Measurements from ENCODE around the gene F2RL1.
"Not testable (repeated sequence)": the region's sequence is repeated elsewhere in the genome, so short reads cannot be mapped to it uniquely, and the experiment has no call there.

The F2RL1 gene

GRCh38 chr5:76841361-76841760 lies 22.5 kb downstream of the F2RL1 start:
- H3K27me3 ChIP-seq (ENCODE audit: insufficient read depth, low read length): no peaks in the 10 kb centered on the region
- no peaks in the 10 kb centered on the region for H3K4me1 ChIP-seq (ENCODE audit: insufficient read depth, low read length)
- no peak overlapping the region for H2AFZ ChIP-seq (ENCODE audit: low read depth, low read length)
- H3K4me3 ChIP-seq (ENCODE audit: low read length): no peak overlapping the region
- no peaks in the 10 kb centered on the region for H3K9me3 ChIP-seq (ENCODE audit: low read length)
- no peaks in the 10 kb centered on the region for H3K36me3 ChIP-seq (ENCODE audit: insufficient read depth, low read length)

DNA sequence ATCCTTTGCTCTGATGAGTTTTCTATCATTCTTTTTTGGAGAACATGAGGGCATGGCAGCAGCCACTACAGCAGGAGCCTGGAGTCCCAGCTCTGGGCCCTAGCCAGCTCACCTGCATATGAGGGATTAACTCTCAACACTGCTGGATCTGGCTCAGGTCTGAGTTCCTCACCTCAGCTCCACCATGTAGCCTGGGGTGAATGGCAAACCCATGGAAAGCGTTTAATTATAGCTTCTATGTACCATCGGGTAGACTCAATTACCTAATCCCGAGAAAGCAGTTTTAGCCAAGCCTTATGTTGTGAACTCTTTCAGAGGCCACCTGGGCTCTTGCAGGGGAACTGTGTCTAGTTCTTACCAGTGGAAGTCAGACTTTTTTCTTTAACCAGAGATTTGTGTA lies 27.1 kb downstream of the F2RL1 start:
- H3K27me3 ChIP-seq (ENCODE audit: insufficient read depth, low read length): no peaks in the 10 kb centered on the region
- H3K36me3 ChIP-seq (ENCODE audit: insufficient read depth, low read length): no peaks in the 10 kb centered on the region
- no peaks in the 10 kb centered on the region for H3K9me3 ChIP-seq (ENCODE audit: low read length)
- H2AFZ ChIP-seq (ENCODE audit: low read depth, low read length): no peak overlapping the region
- no peaks in the 10 kb centered on the region for H3K4me1 ChIP-seq (ENCODE audit: insufficient read depth, low read length)
- no peak overlapping the region for H3K4me3 ChIP-seq (ENCODE audit: low read length)

GRCh38 chr5:76849419-76850291 lies 30.8 kb downstream of the F2RL1 start, which contains the start of gene S100Z:
Gene S100Z, plus strand, starts transcription at chr5:76850014. Its CDS starts 25,346 bp downstream, at chr5:76875360.
- H3K4me1 ChIP-seq (ENCODE audit: insufficient read depth, low read length): no peaks in the 10 kb centered on the region
- peaks cover 4% of the 10 kb centered on the region for H3K27me3 ChIP-seq (ENCODE audit: insufficient read depth, low read length)
- no peak within 1 kb of the TSS for H3K4me3 ChIP-seq (ENCODE audit: low read length)
- H2AFZ ChIP-seq (ENCODE audit: low read depth, low read length): no peak within 1 kb of the TSS
- H3K9me3 ChIP-seq (ENCODE audit: low read length): no peaks in the 10 kb centered on the region
- H3K36me3 ChIP-seq (ENCODE audit: insufficient read depth, low read length): no peaks in the 10 kb centered on the region

GRCh38 chr5:76850543-76851145 lies 31.8 kb downstream of the F2RL1 start:
- Histone ChIP-seq H3K9me3 (ENCODE audit: low read length) (no peaks in the 10 kb centered on the region), H3K4me1 (ENCODE audit: insufficient read depth, low read length) (no peaks in the 10 kb centered on the region), H3K27me3 (ENCODE audit: insufficient read depth, low read length) (peaks cover 4% of the 10 kb centered on the region), H3K4me3 (ENCODE audit: low read length) (no peak overlapping the region), H2AFZ (ENCODE audit: low read depth, low read length) (no peak overlapping the region), H3K36me3 (ENCODE audit: insufficient read depth, low read length) (no peaks in the 10 kb centered on the region)

GRCh38 chr5:76851728-76852369 lies 33.0 kb downstream of the F2RL1 start:
- Histone ChIP-seq H3K36me3 (ENCODE audit: insufficient read depth, low read length) (no peaks in the 10 kb centered on the region), H3K4me3 (ENCODE audit: low read length) (no peak overlapping the region), H3K4me1 (ENCODE audit: insufficient read depth, low read length) (no peaks in the 10 kb centered on the region), H3K9me3 (ENCODE audit: low read length) (no peaks in the 10 kb centered on the region), H3K27me3 (ENCODE audit: insufficient read depth, low read length) (peaks cover 7% of the 10 kb centered on the region), H2AFZ (ENCODE audit: low read depth, low read length) (no peak overlapping the region)

- H3K4me3 ChIP-seq (ENCODE audit: low read length): no peak overlapping the region
- H3K36me3 ChIP-seq (ENCODE audit: insufficient read depth, low read length): no peaks in the 10 kb centered on the region
- H3K27me3 ChIP-seq (ENCODE audit: insufficient read depth, low read length): peaks cover 7% of the 10 kb centered on the region
- H3K4me1 ChIP-seq (ENCODE audit: insufficient read depth, low read length): no peaks in the 10 kb centered on the region
- H3K9me3 ChIP-seq (ENCODE audit: low read length): no peaks in the 10 kb centered on the region
- no peak overlapping the region for H2AFZ ChIP-seq (ENCODE audit: low read depth, low read length)
Observed at GRCh38 chr5:76852772-76853171, 33.9 kb downstream of the F2RL1 start.

DNA sequence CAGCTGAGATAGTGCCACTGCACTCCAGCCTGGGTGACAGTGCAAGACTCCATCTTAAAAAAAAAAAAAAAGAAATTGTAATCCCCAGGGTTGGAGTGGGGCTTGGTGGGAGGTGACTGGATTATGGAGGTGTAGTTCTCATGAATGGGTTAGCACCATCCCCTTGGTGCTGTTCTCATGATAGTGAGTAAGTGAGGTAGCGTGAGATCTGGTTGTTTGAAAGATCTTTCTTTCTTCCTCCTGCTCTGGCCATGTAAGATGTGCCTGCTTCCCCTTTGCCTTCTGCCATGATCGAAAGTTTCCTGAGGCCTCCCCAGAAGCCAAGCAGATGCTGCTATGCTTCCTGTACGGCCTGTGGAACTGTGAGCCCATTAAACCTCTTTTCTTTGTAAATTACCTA lies 34.9 kb downstream of the F2RL1 start:
- not testable (repeated sequence) for H3K4me1 ChIP-seq (ENCODE audit: insufficient read depth, low read length); H3K36me3 ChIP-seq (ENCODE audit: insufficient read depth, low read length); H3K27me3 ChIP-seq (ENCODE audit: insufficient read depth, low read length); H3K4me3 ChIP-seq (ENCODE audit: low read length); H2AFZ ChIP-seq (ENCODE audit: low read depth, low read length); H3K9me3 ChIP-seq (ENCODE audit: low read length)

- peaks cover 7% of the 10 kb centered on the region for H3K27me3 ChIP-seq (ENCODE audit: insufficient read depth, low read length)
- H2AFZ ChIP-seq (ENCODE audit: low read depth, low read length): no peak overlapping the region
- no peaks in the 10 kb centered on the region for H3K4me1 ChIP-seq (ENCODE audit: insufficient read depth, low read length)
- H3K4me3 ChIP-seq (ENCODE audit: low read length): no peak overlapping the region
- no peaks in the 10 kb centered on the region for H3K9me3 ChIP-seq (ENCODE audit: low read length)
- no peaks in the 10 kb centered on the region for H3K36me3 ChIP-seq (ENCODE audit: insufficient read depth, low read length)
Observed at GRCh38 chr5:76854644-76855043, 35.8 kb downstream of the F2RL1 start.

- H3K27me3 ChIP-seq (ENCODE audit: insufficient read depth, low read length); H3K4me1 ChIP-seq (ENCODE audit: insufficient read depth, low read length); H3K9me3 ChIP-seq (ENCODE audit: low read length); H2AFZ ChIP-seq (ENCODE audit: low read depth, low read length); H3K4me3 ChIP-seq (ENCODE audit: low read length); H3K36me3 ChIP-seq (ENCODE audit: insufficient read depth, low read length): not testable (repeated sequence)
Observed at GRCh38 chr5:76855501-76855900, 36.7 kb downstream of the F2RL1 start.

DNA sequence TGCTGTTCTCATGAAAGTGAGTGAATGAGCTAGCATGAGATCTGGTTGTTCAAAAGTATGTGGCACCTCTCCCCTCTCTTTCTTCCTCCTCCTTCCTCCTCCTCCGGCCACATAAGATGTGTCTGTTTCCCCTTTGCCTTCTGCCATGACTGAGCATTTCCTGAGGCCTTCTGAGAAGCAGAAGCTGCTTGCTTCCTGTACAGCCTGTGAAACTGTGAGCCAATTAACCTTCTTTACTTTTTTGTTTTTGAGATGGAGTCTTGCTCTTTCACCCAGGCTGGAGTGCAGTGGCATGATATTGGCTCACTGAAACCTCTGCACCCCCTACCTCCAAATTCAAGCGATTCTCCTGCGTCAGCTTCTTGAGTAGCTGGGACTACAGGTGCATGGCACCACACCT lies 37.1 kb downstream of the F2RL1 start:
- H3K27me3 ChIP-seq (ENCODE audit: insufficient read depth, low read length): peaks cover 7% of the 10 kb centered on the region
- no peak overlapping the region for H3K4me3 ChIP-seq (ENCODE audit: low read length)
- H3K4me1 ChIP-seq (ENCODE audit: insufficient read depth, low read length): no peaks in the 10 kb centered on the region
- no peak overlapping the region for H2AFZ ChIP-seq (ENCODE audit: low read depth, low read length)
- H3K36me3 ChIP-seq (ENCODE audit: insufficient read depth, low read length): no peaks in the 10 kb centered on the region
- H3K9me3 ChIP-seq (ENCODE audit: low read length): no peaks in the 10 kb centered on the region

- H3K4me1 ChIP-seq (ENCODE audit: insufficient read depth, low read length); H3K9me3 ChIP-seq (ENCODE audit: low read length); H3K27me3 ChIP-seq (ENCODE audit: insufficient read depth, low read length); H3K36me3 ChIP-seq (ENCODE audit: insufficient read depth, low read length); H2AFZ ChIP-seq (ENCODE audit: low read depth, low read length); H3K4me3 ChIP-seq (ENCODE audit: low read length): not testable (repeated sequence)
Observed at GRCh38 chr5:76856800-76857199, 38.0 kb downstream of the F2RL1 start.

DNA sequence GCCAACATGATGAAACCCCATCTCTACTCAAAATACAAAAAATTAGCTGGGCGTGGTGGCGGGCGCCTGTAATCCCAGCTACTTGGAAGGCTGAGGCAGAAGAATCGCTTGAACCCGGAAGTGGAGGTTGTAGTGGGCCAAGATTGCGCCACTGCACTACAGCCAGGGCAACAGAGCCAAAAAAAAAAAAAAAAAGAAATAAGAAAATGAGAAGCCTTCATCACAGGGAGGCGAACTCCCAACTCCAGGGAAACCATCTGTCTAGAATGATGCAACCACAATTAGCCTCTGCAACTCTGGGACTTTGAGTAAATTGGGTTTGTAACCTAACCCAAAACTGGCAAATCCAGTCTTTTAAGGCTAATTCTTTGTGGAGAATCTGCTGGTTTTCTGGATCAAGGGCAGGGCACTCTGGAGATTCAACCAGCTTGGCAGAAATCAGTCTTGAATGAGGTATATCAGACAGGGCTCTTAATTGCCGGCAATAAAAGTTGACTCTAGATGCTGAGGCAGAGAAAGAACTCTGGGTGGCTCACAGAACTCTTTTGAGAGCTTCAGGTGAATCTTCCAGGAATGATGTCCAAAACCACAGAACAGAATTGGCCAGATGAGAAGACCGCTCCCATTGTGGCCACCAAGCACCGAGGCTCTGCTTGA lies 40.9 kb downstream of the F2RL1 start:
- H3K4me3 ChIP-seq (ENCODE audit: low read length): no peak overlapping the region
- no peak overlapping the region for H2AFZ ChIP-seq (ENCODE audit: low read depth, low read length)
- H3K4me1 ChIP-seq (ENCODE audit: insufficient read depth, low read length): no peaks in the 10 kb centered on the region
- no peaks in the 10 kb centered on the region for H3K36me3 ChIP-seq (ENCODE audit: insufficient read depth, low read length)
- H3K9me3 ChIP-seq (ENCODE audit: low read length): no peaks in the 10 kb centered on the region
- H3K27me3 ChIP-seq (ENCODE audit: insufficient read depth, low read length): peaks cover 3% of the 10 kb centered on the region

GRCh38 chr5:76861612-76862011 lies 42.8 kb downstream of the F2RL1 start:
- H3K36me3 ChIP-seq (ENCODE audit: insufficient read depth, low read length): no peaks in the 10 kb centered on the region
- H3K27me3 ChIP-seq (ENCODE audit: insufficient read depth, low read length): no peaks in the 10 kb centered on the region
- no peaks in the 10 kb centered on the region for H3K9me3 ChIP-seq (ENCODE audit: low read length)
- no peak overlapping the region for H2AFZ ChIP-seq (ENCODE audit: low read depth, low read length)
- H3K4me1 ChIP-seq (ENCODE audit: insufficient read depth, low read length): no peaks in the 10 kb centered on the region
- H3K4me3 ChIP-seq (ENCODE audit: low read length): no peak overlapping the region
